ENCODE data around the gene HAGHL.

DNA sequence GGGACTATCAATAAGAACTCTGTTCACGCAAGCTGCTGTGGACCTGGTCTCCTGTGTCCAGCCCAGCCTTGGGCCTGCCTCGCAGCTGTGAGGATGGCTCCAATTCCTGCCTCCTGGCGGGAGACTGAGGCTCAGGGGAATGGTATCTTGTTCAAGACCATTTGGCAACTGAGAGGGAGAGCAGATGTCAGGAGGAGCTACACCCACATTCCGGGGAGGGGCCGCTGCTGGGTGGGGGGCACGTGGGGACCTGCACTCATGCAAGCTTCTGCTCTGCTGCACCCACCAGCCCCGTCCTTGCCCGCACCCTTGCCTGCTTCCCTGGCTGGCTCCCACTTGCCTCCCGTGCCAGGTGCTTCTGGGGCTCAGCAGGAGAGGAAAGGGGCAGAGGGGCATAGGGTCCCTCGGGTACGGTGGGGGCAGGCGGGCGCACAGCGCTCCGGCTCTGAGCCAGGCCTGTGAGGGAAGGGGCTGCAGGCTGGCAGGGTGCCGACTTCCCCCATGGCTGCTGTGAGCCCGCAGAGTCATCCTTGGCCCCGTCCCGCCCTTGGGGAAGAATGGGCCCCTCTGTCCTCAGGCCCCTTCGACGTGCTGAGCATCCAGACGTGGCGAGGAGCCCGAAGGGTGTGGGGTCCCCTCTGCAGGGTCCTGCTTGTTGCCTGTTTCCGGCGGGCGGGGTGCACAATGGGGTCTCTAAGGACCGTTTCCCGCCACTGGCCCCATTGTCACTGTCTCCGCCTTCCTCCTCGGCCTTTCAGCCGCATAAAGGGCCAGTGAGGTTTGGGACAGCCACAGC is 9.3 kb upstream of the HAGHL start:
- TF ChIP-seq, protein P1, sequence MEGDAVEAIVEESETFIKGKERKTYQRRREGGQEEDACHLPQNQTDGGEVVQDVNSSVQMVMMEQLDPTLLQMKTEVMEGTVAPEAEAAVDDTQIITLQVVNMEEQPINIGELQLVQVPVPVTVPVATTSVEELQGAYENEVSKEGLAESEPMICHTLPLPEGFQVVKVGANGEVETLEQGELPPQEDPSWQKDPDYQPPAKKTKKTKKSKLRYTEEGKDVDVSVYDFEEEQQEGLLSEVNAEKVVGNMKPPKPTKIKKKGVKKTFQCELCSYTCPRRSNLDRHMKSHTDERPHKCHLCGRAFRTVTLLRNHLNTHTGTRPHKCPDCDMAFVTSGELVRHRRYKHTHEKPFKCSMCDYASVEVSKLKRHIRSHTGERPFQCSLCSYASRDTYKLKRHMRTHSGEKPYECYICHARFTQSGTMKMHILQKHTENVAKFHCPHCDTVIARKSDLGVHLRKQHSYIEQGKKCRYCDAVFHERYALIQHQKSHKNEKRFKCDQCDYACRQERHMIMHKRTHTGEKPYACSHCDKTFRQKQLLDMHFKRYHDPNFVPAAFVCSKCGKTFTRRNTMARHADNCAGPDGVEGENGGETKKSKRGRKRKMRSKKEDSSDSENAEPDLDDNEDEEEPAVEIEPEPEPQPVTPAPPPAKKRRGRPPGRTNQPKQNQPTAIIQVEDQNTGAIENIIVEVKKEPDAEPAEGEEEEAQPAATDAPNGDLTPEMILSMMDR (IDR thresholded peaks at IDR 0.05) = no peak
- no peak for TF ChIP-seq POLR2A (IDR thresholded peaks at IDR 0.05)

Measured in esophagus squamous epithelium (tissue), 4 donors.